Measurements from ENCODE around the gene ANGPT4. TPM values are rescaled to one million over a fixed set of nuclear protein-coding genes. Genes with fewer than 3 reads are reported as not detected.

The ANGPT4 gene
- total RNA-seq, 2 donors from 2014 or later: not detected

DNA sequence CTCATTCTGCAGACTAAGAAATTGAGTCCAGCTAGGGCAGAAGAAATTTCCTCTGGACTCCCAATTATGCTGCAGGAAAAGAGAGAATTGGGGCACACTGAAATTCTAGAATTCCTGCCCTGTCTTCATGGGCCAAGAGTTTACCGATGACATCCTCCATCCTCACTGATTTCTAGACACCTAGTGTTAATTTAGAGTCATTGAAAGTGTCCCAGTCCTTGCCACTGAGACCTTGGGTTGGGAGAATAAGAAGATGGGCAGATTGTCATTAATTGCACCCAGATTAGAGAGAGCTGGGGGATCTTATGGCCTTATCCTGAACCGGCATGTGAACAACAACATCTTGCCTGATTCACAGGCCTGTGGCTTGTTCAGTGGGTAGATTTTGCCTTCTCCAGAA is 29.0 kb downstream of the ANGPT4 start:
- DNase-seq (no peak), ATAC-seq (no peak)
- intact Hi-C loops (cut with DNase I, micrococcal nuclease): no loop called here

DNA sequence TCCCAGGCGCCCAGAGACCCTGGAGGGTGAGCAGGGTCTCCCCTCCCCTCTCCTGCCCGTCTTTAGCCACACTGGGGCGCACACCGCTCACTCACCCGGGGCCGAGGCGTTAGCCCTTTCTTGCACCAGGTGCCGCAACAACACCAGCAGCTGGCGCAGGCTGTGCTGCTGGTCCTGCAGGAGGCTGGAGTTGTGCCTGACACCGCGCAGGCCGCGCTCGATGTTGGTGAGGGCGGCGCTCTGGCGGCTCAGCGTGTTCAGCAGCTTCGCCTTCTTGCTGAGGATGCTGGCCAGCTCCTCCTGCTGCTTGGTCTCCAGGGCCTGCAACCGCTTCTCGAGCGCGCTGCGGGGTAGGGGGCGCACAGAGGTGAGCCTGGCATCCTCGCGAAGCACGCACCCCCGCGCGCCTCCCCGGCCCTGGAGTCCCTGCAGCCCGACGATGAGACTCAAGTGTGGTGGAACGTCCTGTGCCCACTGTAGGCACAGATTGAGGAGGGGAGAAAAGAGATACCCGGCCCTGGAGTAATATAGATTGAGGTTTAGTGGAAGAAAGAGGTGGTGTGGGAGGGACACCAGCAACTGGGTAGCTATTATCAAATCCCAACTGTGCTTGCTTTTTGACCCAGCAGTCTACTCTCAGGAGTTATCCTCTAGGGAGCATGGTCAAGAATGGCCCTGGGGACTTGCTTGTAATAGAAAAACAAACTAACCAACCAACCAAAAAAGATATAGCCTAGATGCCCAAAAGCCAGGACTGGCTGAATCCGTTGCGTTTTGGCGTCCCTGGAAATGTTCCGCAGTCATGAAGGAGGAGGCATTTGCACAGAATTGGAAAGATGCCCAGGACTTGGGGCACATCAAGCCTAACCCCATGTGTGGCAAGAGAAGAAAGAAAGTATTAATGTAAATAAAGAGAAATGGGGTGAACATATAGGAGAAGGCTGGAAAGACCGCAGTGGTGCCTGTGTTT is 30.9 kb downstream of the ANGPT4 start:
- ATAC-seq (no peak), DNase-seq (no peak)
- intact Hi-C loops (cut with DNase I, micrococcal nuclease): no loop called here

DNA sequence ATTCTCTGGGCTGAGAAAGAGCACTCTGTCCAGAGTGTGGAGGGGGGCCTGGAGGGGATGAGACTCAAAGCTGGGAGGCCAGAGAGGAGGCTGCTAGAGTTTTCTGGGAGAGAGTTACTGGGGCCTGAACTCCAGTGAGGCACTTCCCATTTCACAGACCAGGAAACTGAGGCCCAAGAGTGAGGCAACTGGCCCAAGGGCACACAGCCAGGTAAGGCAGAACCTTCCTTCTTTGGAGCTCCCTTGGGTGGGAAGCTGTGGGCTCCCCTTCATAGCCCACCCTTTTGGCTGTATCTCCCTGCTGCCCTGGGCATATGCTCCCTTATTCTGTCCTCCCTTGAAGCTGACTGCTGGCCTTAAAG is 34.4 kb downstream of the ANGPT4 start:
- intact Hi-C loops (cut with DNase I, micrococcal nuclease): no loop called here
- ATAC-seq (no peak), DNase-seq (no peak)

DNA sequence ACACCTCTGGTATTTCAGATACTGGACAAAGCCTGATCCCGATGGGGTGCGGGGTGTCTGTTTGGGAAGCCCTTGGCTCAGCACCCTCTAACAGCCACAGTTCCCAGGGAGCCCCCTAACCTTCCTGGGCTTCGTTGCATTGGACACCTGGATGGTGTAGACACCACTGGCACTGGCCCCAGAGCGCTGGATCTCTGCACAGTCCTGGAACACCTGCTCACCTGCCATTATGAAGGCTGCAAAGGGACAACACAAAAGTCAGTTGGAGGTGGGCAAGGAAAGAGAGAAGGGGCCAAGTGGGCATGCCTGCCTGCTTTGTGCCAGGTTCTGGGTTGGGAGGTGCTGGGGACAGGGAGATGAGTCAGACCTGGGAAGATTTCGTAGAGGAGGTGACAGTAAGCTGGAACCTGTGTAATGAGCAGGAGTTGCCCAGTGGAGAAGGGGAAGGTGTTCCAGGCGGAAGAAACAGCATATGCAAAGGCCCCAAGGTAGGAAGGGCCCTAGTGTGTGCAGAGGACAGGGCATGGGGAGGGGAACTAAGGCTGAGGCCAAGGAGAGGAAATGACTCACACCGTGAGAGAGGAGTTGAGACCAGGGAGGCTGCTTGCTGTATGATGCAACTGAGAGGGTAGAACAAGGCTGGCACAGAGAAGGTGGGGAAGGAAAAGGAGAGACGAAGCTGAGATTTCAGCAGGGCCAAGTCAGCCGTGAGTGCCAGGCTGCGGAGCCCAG is 34.9 kb downstream of the ANGPT4 start:
- ATAC-seq (no peak), DNase-seq (no peak)
- intact Hi-C loops (cut with DNase I, micrococcal nuclease): no loop called here

DNA sequence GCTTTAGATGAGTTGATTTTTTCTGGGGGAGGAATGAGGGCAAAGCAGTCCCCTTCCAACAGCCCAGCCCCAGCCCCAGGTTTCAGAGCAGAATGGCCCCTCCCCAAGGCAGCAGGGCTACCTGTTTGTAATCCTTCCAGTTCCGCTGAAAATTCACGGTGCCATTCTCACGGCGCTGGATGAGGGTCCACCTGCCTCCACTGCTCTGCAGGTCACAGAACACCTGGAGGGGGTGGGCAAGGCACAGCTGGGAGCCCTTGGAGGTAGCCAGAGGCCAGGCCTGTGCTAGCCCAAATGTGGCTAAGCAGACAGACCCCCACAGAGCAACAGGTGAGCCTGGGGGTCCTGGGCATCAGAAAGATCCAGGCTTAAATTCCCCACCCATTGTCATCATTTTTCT is 36.5 kb downstream of the ANGPT4 start:
- no peak for ATAC-seq
- no peak for DNase-seq
- intact Hi-C loops (cut with DNase I, micrococcal nuclease): no loop called here

DNA sequence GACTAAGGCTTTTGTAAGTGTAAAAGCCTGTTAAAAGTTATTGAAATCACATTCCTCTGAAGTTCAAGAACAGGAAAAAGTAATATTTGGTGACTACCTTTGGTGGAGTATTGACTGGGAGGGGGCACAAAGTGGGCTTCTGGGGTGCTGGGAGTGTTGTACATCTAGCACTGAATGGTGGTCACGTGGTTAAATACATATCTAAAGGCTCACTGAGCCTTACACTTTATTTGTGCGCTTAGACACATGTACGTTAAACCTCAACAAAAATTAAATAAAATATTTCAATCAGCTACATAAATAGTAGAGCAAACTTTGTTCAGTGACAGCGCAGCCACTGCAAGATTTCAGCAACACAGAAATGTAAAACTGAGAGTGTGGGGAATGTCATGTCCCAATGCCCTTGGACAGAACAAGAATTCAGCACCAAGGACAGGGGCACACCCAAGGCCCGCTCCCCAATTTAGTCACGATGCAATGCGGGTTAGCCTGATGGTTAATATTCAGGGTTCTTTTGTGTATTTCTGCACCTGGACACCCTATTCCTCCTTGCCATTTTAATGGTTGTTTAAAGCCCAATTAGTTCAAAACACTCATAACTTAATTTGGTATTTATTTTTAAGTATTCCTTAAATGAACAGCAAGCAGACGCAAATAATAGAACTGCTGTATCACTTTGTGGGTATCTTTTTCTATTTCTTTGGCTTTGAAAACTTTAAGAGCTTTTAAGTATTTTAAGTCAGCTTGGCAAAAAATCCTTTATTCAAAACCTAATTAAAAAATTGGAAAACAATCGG is 37.4 kb downstream of the ANGPT4 start:
- ATAC-seq (no peak), DNase-seq (no peak)
- intact Hi-C loops (cut with DNase I, micrococcal nuclease): no loop called here

DNA sequence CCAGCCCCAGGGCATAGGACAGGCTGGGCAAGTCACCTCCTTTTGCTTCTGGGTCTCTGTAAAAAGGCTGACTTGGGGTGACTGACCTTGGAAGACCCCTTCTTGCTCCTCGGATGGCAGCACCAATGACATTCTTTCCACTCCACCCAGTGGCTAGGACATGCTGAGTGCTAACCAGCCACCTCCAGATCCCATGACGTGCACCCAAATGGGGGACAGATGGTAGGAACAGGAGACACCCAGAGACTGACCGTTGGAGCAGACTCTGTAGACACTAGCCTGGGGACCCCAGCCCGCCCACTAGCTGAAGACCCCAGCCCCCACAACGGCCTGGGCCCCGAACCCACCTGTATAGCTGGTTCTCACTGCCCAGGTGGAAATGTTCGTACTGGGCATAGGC is 38.3 kb downstream of the ANGPT4 start:
- no peak for ATAC-seq
- intact Hi-C loops (cut with DNase I, micrococcal nuclease): no loop called here

DNA sequence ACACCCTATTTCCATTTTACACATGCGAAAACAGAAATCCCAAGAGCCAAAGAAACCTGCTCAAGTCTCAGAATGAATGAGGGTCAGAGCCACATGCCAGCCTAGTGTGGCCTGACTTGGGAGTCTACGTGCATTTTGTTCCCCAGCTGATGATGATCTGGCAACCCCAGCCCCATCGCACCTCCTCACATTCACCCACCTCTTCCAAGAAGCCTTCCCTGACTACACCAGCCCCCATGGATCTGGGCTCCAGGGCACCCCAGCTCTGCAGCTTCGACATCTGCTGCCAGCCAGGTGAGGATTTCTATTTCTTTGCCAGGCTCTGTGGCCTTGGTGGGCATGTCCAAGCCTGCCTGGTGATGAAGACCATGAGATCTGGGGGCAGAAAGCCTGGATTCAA is 41.0 kb downstream of the ANGPT4 start:
- intact Hi-C loops (cut with DNase I, micrococcal nuclease): no loop called here

More for the DNA sequence above, 38.3 kb downstream of the ANGPT4 start:
- no peak for DNase-seq

DNA sequence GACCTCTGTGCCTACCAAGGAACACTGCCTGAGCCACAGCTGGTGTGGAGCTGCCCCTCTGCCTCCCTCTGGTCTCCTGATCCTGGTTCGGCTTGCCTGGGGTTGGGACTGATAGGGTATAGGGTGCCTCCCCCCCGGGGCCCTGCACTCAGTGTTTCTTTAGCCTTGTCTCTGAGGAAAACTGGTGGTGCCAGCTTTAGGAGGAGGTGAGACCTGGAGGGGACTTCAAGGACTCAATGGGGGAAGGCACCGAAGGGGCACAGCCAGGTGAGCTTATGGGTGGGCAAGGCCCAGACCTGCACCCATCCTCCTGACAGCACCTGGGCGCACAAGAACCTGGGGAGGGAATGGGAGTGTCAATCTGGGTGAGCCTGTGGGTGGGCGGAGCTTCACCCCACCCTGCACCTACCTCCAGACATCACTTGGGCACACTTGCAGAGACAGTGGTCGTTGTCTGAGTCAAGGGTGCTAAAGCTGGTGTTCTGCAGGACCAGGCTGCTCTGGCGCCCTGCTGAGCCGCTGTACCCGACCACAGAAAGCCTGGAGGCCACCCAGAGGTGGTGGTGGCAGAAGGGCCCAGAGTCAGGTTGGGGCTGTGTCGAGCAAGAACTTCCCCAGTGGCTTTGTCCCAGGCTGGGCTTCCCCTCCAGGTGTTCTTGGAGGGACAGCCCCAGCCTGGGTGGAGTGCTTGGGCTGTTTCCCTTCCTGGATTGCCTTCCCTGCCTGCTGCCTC is 42.1 kb downstream of the ANGPT4 start:
- no peak for DNase-seq
- no peak for ATAC-seq
- intact Hi-C loops (cut with DNase I, micrococcal nuclease): no loop called here

More for the DNA sequence above, 41.0 kb downstream of the ANGPT4 start:
- ATAC-seq (no peak), DNase-seq (no peak)

DNA sequence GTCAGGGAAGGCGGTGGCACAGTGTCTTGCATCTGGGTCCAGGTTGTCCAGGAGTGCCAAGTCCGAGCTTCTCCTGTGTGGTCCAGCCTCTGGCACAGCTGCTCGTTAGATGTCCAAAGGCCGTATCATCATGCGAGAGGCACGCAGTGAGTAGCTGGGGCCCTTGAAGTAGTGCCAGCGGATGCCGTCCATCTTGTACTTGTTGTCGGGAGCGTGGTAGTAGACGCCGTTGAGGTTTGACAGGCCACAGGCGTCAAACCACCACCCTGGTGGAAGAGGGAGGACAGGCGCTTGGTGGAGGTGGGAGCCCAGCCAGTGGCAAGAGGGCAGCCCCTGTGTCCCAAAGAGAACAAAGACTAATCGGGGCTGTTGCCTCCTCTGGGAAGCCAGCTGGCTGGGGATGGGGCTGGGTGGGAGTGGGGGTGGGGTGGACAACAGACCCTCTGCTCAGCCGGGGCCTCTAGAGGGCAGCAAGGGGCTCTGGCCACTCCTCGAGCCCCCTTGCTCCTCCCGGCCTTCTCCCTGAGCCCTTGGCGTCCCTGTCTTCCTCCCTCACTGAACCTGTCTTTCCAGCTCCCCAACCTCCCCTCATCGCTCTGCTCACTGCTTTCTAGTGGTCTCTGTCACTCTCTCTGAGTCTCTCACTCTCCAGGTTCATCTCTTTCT is 43.1 kb downstream of the ANGPT4 start:
- ATAC-seq (no peak), DNase-seq (no peak)
- intact Hi-C loops (cut with DNase I, micrococcal nuclease): no loop called here

DNA sequence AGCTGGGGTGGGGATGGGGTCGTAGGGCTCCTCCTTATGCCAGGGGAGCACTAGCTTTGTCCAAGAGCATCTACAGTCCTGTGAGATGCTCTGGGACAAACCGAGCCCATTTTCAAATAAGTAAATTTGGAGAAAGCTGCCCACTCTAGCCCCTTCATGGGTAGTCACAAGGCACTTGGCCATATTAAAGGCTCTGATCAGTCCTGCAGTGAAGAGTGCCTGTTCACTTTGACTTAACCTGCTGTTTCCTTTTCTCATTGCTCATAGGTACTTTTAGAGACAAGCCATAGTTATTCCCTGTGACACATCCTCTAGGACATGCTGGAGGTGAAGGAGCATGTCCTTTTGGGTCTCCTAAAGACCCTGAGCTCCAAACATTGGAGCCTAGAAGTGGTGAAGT is 44.2 kb downstream of the ANGPT4 start:
- intact Hi-C loops (cut with DNase I, micrococcal nuclease): no loop called here
- ATAC-seq (no peak), DNase-seq (no peak)

DNA sequence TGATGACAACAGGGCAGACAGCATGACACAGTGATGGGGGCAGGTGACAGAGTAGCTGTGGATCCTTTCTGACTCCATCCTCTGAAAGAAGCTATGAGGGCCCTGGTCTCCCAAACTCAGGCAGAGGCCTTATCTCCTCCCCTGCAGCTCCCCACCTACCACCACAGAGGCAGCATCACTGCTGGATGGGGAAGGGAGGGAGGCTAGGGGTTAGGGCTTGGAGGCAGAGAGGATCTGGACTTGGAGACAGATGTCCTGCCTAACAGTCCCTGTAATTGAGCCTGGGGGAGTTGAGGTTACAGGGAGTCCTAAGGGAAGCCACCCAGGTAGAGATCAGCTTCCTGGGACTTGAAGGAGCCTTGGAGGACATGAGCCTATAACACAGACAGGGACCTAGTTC is 44.7 kb downstream of the ANGPT4 start:
- intact Hi-C loops (cut with DNase I, micrococcal nuclease): no loop called here
- ATAC-seq (no peak), DNase-seq (no peak)

DNA sequence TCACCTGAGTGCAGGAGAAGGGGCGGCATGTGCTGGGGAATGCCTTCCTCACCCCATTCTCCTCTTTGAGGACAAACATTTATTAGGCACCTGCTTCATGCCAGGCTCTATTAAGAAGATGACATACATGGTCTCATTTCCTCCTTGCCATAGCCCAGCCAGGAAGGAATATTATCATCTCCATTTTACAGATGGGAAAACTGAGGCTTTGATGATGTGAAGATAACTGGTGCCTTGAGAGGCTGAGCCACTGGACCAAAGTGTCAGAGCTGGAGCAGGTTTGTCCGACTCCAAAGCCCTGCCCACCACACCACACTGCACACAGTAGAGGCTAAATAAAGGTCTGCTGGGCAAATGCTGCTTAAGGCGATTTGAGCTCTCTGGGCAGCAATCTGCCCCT is 45.4 kb downstream of the ANGPT4 start:
- intact Hi-C loops (cut with DNase I, micrococcal nuclease): no loop called here
- no peak for ATAC-seq
- DNase-seq: no peak

DNA sequence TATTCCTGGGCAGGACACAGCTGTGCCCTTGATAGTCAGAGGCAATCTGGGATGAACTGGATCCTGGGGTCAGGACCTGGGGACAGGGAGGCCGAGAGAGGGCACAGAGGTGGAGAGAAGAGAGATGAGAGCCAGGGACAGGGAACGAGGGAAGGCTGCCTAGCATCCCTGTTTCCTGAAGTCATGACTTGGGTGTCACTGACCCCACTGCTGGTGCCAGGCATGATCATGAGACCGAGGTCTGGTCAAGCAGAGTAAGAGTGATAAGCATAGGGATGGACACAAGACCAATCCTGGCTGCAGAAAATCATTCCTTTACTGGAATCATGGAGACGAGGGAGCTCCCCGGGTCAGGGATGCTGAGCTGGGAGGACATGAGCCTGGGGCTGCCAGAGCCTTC is 46.5 kb downstream of the ANGPT4 start:
- DNase-seq (no peak), ATAC-seq (no peak)
- intact Hi-C loops (cut with DNase I, micrococcal nuclease): no loop called here

DNA sequence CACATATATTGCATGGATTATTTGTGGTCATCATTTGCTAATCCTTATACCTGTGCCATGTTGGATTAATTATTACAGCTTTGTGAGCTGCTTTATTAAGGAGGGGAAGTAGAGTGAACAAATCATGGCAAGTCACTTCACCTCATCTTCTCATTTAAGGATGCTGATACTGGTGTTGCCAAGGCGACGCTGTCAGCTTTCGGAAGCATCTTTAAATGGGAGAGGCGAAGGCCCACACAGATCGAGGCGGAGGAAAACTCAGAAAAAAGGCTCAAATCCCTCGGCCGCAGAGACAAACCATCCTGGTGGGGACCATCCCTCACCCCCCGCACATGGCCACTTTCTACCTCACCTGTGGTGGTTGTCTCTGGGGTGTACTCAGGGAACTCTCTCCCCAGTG is 47.9 kb downstream of the ANGPT4 start:
- intact Hi-C loops (cut with DNase I, micrococcal nuclease): no loop called here
- DNase-seq: no peak
- no peak for ATAC-seq

DNA sequence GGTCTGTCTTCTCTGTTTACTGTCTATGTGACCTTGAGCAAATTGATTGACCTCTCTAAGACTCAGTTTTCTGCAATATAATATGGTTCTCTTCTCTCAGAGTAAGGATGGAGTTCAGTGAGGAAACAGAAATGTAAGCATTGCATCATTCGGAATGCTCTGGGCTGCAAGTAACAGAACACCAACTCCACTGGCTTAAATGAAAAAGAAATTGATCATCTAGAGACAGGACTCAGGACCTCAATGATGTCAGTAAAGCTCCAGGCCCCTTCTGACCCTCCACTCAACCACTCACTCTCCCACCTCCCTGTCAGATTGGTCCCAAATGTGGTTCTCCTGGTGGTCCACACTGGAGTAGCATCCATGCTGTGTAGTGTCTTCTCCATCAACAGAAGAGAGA is 50.7 kb downstream of the ANGPT4 start:
- DNase-seq (no peak), ATAC-seq (no peak)
- intact Hi-C loops (cut with DNase I, micrococcal nuclease): no loop called here

DNA sequence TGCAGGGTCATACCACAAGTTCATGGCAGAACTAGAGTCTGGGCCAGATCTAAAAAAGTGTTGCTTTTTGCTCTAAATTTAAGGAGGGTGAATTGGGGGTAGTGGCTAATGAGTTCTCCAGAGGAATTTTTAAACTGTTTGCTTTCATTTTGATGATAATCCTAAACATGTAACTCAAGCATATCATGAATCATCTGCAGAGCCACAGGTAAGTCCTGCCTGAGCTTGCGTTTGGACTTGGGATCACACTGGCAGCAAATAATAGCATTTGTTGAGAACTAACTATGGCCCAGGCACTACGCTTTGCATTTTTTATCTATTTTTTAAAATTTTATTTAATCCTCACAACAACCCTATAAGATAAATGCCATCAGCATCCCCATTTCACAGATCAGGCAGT is 55.2 kb downstream of the ANGPT4 start:
- DNase-seq (no peak), ATAC-seq (no peak)
- intact Hi-C loops (cut with DNase I, micrococcal nuclease): no loop called here

DNA sequence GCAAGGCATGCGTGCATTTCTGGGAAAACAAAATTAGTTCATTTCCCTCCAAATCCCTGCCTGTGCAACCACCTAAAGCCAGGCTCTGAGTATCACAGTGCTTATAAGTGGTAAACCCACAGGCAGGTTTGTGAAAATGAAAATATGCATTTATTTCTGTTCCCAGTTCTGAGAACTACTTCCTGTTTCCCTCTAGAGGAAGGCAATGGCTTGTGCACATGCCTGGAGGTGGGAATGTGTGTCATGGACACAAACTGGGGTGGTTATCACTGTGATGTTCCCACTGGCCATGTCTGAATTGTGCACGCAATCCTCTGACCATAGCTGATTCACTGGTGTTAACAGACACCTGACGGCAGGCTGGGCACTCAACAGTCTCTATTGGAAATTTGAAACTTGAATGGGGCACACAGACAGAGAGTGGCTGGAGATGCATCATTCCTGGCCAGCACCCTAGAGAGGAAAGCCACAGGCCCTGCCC is 56.3 kb downstream of the ANGPT4 start:
- intact Hi-C loops (cut with DNase I, micrococcal nuclease): no loop called here
- ATAC-seq: no peak
- no peak for DNase-seq

All from left colon (tissue), 2 donors.